Testis (tissue), 2 donors: ENCODE measurements around the gene GCN1.

Experiments used
- CTCF ChIP-seq, 3 experiments: fragments of 450-650 bp in 2 of 3; fragments of 200-600 bp in 1 of 3; sonication (generic) in 1 of 3; IDR thresholded peaks; one replicate each; pipeline ENCODE4 v1.5.1; 2016 to 2019; ENCODE audit warnings: antibody characterized with exemption in 3 of 3, mild to moderate bottlenecking in 2 of 3, moderate library complexity in 1 of 3
- POLR2A ChIP-seq: fragments of 450-650 bp; IDR thresholded peaks from one replicate; pipeline ENCODE4 v1.6.1; 2017; ENCODE audit warnings: antibody characterized with exemption, mild to moderate bottlenecking, moderate library complexity

DNA sequence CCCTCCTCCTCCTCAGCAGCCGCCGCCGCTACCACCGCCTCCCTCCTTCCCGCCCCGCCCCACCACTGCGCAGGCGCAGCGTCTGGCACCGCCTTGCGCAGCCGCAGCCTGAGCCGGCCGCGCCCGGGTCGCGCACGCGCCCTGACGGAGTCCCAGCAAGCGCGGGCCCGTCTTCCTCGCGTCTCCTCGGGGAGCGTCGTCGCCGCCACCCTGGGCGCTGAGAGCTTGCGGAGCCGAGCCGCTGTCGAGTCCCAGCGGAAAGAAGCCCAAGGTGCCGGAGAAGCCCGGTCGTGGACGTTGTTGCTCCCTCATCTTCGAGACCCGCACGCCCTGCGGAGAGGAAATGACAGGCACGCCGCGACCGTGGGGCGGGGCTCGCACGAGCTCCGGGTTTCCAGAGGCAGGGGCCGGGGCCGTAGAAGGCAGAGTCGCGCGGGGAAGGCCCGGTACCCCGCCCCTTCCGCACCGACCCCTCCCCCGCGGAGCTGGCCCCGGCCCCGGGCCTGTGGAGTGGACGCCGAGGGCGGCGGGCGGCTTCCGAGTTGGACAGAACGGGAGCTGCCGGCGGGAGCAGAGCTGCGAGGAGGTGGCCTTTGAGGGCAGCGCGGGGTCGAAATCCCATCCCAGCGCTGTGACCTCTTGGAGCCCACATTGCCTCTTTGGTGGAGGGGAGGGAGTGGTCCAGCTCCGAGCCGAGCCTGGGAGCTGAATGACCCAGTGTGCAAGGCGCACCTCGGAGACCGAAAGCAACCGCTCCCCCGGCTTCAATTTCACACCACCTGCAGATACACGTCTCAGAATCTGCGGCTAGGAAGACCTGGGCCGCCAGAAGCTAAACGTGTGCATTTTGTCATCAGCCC is 77.5 kb downstream of the GCN1 start:
- TF ChIP-seq CTCF (IDR thresholded peaks at IDR 0.05) = no peak
- TF ChIP-seq POLR2A = peak; percentile 48
